Hematopoietic multipotent progenitor cell treated with erythropoietin and hydrocortisone succinate and interleukin-3 and kit ligand, for 15 days (in vitro differentiated cells): ENCODE data around the gene NAPB.
A peak's percentile ranks its signal among the peaks of the same experiment; 100 is the strongest.

Source experiments
- DNase-seq: peaks from one replicate; pipeline ENCODE4 v3.0.0-alpha.2; 2015; ENCODE audit warnings: low spot score

The NAPB gene

GRCh38 chr20:23344336-23344735, 77.0 kb downstream of the NAPB start:
- no peak for DNase-seq

GRCh38 chr20:23343590-23343989, 77.7 kb downstream of the NAPB start:
- no peak for DNase-seq

GRCh38 chr20:23341073-23341472, 80.2 kb downstream of the NAPB start:
- no peak for DNase-seq

- peak; percentile 33 for DNase-seq
Observed at GRCh38 chr20:23340524-23340923, 80.8 kb downstream of the NAPB start.

- DNase-seq = no peak
Observed at GRCh38 chr20:23339986-23340385, 81.3 kb downstream of the NAPB start.

GRCh38 chr20:23337312-23337711, 84.0 kb downstream of the NAPB start:
- DNase-seq = no peak

- DNase-seq = no peak
Observed at GRCh38 chr20:23336476-23336875, 84.8 kb downstream of the NAPB start.

- DNase-seq = no peak
Observed at GRCh38 chr20:23335521-23335920, 85.8 kb downstream of the NAPB start.

GRCh38 chr20:23334111-23334510, 87.2 kb downstream of the NAPB start:
- DNase-seq = no peak

- no peak for DNase-seq
Observed at GRCh38 chr20:23332467-23332866, 88.8 kb downstream of the NAPB start.

- no peak for DNase-seq
Observed at GRCh38 chr20:23331450-23332350, 89.6 kb downstream of the NAPB start.

- no peak for DNase-seq
Observed at GRCh38 chr20:23327617-23328333, 93.5 kb downstream of the NAPB start.

GRCh38 chr20:23326774-23327173, 94.5 kb downstream of the NAPB start:
- DNase-seq = no peak

- no peak for DNase-seq
Observed at GRCh38 chr20:23325107-23325506, 96.2 kb downstream of the NAPB start.
